GM19193 (cell line): ENCODE results near the gene PLCG2.
A peak's percentile ranks its signal among the peaks of the same experiment; 100 is the strongest.

ENCODE experiments used
- POLR2A ChIP-seq: IDR thresholded peaks from 4 replicates; pipeline ENCODE4 v1.6.1; 2011; ENCODE audit not compliant: insufficient read depth, insufficient read length; ENCODE audit errors: extremely low read depth

PLCG2 gene

DNA sequence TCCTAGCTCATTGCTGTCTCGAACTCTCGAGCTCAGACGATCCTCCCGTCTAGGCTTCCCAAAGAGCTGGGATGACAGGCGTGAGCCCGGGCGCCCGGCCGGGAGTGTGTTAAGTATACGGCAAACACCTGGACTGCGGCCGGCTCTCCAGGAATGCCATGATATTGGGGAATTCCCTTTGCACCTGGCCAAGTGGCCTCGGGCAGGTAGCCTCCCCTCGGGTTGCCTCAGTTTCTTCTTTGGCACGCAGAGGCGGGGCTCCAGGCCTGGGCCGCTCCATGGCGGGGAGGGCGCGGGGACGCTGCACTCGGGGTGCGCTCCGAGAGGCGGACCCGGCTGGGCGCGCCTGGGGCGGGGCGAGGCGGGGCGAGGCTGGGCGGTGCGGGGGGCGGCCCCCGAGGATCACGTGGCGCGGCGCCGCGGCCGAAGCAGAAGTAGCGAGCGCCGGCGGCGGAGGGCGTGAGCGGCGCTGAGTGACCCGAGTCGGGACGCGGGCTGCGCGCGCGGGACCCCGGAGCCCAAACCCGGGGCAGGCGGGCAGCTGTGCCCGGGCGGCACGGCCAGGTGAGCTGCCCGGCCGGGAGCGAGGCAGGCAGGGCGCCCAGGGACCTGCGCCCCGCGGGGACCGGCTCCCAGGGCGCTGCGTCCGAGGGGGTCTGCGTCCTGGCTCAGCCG lies at the start of gene PLCG2:
TSS of gene PLCG2 (plus strand) at position 431 of the 675 bp plus-strand sequence. CDS start 6,699 bp downstream, outside the sequence.
- peak; percentile 77 for TF ChIP-seq POLR2A

DNA sequence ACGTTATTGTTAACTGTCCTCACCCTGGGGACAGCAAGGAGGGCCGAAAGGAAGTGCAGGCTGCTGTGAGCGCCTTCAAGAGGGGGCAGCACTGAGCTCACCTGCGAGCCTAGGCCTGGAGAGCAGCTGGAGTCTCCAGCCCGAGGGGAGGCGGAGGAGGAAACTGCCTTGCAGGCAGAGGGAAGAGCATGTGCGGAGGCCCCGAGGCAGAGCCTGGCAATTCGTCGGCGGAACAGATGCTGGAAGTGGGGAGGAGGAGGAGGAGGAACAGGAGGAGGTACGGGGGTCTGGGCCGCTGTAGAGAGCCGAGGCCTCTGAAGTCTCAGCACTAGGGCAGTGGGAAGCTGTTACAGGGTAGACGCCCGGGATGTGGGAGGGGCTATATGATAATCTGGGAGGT lies 49.6 kb upstream of the PLCG2 start:
- no peak for TF ChIP-seq POLR2A

DNA sequence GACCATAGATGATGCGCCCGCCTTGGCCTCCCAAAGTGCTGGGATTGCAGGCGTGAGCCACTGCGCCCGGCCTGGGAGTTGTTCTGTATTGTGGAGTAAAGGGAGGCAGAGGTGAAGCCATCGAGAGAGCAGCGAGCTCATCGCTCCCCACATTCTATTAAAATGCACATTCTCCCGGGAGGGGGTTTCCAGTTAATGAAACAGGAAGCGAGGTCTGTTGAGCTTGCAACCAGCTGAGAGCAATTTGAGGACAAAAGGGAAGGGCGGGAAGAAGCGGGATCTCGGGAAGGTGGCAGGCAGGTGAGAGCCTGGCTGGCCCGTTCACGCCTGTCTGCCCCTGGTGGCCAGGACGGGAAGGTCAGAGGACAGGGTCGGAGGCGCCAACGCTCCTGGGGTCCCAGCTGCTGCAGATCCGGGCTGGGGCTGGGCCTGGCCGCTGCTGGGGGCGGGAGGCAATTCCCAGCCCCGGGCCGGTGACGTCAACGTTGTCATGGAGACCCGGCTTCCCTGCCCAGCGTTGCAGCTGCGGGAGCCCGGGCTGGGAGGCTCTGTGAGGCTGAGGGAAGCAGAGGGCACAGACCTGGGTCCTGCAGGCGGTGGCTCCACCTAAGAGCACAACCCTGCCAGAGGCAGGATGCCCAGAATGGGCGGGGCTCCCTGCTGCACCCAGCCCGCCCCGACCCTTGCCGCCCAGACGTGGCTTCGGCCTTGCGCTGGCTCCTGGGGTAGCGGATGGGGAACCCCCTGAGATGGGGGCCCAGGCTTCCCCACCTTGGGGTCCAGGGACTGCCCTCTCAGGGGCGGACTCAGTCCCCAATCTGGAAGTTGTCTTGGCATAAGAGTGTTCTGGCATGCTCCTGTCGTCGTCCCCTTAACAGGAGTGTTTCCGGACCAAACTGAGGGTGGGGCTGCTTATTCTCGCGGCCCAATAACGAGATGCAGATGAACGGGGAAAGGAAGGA lies 48.7 kb upstream of the PLCG2 start:
- peak; percentile 37 for TF ChIP-seq POLR2A

DNA sequence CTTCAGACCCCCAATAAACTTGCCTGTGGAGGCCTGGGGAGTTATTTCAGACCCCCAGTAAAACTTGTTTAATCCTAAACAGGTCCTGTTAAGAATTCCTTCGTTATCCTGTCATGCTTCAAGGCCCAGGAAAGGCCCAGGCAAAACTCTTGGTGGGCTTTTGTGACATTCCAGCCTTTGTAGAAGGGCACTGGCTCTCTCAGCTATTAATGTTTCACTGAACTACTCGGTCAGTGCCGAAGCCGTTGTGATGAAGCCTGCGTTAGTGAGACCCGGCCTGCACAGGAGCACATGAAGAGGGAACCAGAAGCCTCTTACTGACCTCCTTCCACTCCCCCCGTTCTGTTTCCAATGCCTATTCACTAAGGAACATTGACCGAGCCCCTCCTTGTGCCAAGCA lies 47.4 kb upstream of the PLCG2 start:
- TF ChIP-seq POLR2A, result no peak

DNA sequence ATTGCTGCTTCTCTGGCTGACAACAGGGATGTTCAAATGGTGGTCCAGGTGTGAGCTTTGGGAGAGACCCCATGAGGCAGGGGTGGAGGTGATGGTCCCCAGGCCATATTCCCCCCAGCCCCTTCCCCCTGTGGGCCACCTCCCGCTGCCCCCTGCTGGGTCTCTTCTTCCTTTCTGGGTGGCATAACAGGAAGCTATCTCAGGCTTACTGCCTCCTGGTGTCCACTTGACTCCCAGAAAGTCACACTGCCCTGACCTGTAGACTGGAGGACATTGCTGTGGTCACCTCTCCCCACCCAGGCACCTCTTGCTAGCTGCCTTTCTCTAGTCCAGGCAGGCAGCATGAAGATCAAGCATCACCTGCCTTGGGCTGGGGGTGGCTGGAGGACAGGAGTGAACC lies 46.4 kb upstream of the PLCG2 start:
- no peak for TF ChIP-seq POLR2A

DNA sequence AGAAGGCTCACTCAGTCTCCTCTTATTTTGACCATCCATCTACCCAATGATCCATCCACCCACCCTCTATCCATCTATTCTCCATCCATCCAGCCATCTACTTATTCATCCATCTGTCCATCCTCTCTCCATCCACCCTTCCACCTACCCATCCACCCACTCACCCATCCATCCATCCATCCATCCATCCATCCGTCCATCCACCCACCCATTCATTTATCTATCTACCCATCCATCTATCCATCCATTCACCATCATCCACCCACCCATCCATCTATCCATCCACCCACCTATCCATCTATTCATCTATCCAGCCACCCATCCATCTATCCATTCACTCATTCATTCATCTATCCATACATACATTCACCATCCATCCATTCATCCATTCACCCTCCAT lies 45.8 kb upstream of the PLCG2 start:
- TF ChIP-seq POLR2A, result no peak

DNA sequence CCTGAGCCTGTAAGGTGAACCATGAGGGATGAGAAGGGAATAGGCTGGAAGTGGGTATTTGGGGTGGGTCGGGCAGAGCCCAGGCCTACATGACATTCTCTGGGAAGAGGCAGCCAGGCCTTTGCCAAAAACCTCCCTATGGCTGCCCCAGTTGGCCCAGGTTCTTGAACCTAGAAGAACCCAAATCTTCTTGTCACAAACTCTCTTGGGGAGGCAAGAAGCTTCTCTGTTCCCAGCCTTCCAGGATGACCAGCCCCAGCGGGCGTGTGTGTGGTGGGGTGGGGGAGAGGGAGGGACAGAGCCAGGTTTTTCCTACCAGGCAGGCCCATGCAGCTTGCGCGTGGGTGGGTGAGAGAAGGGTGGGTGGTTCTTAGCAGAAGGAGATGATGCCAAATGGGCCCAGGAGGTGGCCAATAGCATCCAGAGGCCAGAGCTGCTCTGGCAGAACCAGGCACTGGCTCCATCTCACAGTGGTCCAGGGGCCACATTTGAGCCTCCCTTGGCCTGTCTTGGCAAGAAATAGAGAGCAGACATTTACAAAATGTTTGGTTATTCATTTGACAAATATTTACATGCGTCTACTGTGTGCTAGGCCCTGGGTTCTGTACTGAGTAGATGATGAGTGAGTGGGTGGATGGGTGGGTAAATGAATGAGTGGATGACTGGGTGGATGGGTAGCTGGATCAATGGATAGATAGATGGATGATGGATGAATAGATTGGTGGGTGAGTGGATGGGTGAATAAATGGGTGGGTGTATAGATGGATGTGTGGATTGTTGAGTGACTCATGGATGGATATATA lies 44.3 kb upstream of the PLCG2 start:
- TF ChIP-seq POLR2A, result no peak

DNA sequence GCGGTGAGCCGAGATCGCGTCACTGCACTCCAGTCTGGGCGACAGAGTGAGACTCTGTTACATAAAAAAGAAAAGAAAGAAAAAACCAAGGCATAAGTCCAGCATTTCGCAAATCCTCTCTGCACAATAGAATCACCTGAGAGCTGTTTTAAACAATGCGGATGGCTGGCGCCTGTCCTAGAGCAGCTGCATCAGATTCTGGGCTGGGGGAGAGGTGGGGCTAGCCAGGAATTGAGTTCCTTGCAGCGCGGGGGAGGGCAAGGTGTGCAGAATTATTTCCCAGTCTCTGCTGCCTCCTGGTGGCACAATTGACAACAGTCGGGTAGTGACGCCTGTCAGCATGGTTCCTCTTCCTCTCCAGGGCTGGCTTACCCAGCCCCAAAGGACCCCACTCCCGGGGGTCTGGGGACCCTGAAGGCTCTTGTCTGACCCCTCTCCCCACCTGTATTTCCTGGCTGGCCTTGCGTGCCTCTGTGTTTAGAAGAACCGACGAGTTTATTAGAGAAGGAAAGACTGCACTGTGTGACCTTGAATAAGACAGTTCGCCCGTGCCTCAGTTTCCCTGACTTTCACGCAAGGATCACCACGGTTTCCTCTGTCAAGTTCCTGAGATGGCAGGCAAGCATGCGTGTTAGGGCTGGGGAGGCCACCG lies 41.1 kb upstream of the PLCG2 start:
- TF ChIP-seq POLR2A, result peak; percentile 15

DNA sequence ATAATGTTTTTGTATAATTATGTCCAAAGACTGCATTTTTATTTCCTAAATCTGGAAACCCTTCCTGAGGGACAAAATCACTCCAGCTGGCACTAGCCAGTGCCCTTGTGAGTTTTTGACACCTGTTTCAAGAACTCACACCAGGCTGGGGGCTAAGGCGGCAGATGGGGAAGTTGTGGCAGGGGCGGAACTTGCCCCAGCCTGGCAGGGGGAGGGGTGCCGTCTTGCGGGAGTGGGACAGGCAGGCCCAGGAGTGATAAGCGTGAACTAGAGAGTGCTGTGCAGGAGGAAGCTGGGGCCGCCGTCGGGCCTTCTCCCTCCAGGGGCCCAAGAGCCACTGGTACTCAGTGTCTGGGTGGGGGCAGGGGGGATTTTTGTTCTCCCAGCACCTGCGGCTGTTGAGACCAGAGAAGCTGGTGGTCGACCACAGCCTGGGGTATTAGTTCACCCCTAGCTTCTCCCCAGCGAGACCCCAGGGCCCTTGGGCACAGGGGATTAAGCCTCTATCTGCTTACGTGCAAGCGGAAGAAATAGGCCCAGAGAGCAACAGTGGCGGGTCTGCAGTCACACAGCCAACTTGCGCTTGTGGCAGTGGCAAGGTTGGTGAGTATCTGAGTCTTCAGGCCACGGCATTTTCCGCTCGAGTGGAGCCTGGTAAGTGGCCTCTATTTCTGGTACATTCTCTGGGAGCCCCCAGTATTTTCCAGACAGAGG lies 40.2 kb upstream of the PLCG2 start:
- peak; percentile 38 for TF ChIP-seq POLR2A

DNA sequence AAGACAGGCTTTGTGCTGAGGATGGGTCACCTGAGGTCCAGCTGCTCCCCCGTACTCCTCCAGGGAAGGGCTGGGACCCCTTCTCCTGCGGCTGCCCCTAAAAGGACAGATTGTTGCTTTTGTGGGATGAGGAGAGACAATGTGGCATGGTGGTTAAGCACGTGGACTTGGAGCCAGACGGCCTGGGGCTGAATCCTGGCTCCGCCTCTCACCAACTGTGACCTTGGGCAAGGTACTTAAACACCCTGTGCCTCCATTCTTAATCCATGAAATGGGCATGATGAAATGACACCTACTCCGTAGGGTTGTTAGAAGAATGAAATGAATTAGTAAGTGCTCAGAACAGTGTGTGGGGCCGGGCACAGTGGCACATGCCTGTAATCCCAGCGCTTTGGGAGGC lies 39.6 kb upstream of the PLCG2 start:
- TF ChIP-seq POLR2A, result no peak

DNA sequence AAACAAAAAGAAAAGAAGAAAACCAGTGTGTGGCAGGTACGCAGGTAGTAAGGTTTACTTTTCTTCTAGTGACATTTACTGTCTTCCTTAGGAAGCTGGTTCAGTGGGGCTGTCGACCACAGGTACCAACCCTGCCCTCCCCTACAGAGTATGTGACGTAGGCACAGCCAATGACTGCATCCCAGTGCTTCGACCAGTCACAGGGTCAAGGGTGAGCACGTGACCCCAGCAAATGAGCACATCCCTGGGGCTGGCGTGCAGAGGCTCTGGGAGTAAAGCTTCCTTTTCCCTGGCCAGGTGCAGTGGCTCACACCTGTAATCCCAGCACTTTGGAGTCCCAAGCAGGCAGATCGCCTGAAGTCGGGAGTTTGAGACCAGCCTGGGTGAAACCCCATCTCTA lies 38.9 kb upstream of the PLCG2 start:
- TF ChIP-seq POLR2A, result peak; percentile 34

DNA sequence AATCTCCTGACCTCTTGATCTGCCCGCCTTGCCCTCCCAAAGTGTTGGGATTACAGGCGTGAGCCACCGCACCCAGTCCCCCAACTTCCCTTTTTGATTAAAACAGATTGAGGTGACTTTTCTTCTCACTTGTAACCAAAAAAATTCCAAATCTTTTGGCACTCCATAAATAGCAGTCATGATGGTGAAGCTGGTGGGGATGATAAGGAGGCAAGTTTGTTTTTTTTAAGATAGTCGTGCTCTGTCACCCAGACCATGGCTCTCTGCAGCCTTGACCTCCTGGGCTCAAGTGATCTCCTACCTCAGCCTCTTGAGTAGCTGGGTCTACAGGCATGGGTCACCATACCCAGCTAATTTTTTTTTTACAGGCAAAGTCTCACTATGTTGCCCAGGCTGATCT lies 34.7 kb upstream of the PLCG2 start:
- TF ChIP-seq POLR2A, result no peak

DNA sequence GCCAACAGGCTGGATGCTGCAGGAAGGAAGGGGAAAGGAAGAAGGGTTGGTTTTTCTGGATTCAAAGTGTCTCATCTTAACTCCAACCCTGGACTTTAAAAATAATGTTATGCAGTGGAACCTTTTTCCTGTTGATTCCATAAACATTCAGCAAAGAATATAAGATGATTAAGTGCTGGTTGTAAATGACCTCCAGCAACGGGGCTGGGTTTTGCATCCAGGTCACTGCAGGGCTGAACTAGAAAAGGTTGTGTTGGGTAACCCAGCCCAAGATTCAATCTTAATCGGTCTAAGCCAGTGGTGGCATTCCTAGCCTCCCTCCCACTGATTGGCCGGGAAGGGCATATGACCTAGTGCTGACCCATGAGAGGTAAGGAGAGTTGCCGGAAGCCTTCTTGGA lies 34.2 kb upstream of the PLCG2 start:
- no peak for TF ChIP-seq POLR2A
